A673 (cell line): ENCODE data around the gene GLO1. TPM values are rescaled to one million over a fixed set of nuclear protein-coding genes. Genes with fewer than 3 reads are reported as not detected.
A peak's percentile ranks its signal among the peaks of the same experiment; 100 is the strongest.

Experiments used
- BruUV-seq: library from RNA; stranded (reverse); fragments of 400-500 nt; replicated peaks from 2 replicates; lab custom pipeline; 2021; lab: Mats Ljungman, UMichigan
- CTCF ChIA-PET: fragments of 300-600 bp; sonication (Branson Sonifier 250); formaldehyde crosslinking; loops from one replicate; lab custom pipeline; 2022; ENCODE audit warnings: antibody characterized with exemption; lab: Charles Lee
- POLR2A ChIA-PET: fragments of 300-600 bp; sonication (Branson Sonifier 250); formaldehyde crosslinking; loops from one replicate; lab custom pipeline; 2022; ENCODE audit warnings: antibody characterized with exemption; ENCODE audit not compliant: low non-redundant PET; lab: Charles Lee
- DNase-seq: peaks from one replicate; pipeline ENCODE4 v3.0.0-alpha.2; 2015; ENCODE audit warnings: low spot score
- H3K27ac ChIP-seq: fragments of 200-600 bp; sonication (generic); 2 replicates; pipeline ENCODE4 v1.5.1; 2016; ENCODE audit warnings: mixed run types, low read depth, mild to moderate bottlenecking, mixed read lengths, antibody characterized with exemption, low read length; ENCODE audit not compliant: poor library complexity, severe bottlenecking
- H3K27me3 ChIP-seq: fragments of 200-600 bp; sonication (generic); replicated peaks from 2 replicates; pipeline ENCODE4 v1.6.1; 2017; ENCODE audit warnings: mixed run types, low read depth, mild to moderate bottlenecking, mixed read lengths, antibody characterized with exemption, low read length; ENCODE audit not compliant: insufficient read depth, poor library complexity
- H3K36me3 ChIP-seq: fragments of 200-600 bp; sonication (generic); 2 replicates; pipeline ENCODE4 v1.6.1; 2016; ENCODE audit warnings: mixed run types, mild to moderate bottlenecking, mixed read lengths, antibody characterized with exemption, low read length; ENCODE audit not compliant: insufficient read depth, poor library complexity, severe bottlenecking
- H3K4me1 ChIP-seq: fragments of 200-600 bp; sonication (generic); 2 replicates; pipeline ENCODE4 v1.6.1; 2017; ENCODE audit warnings: mixed run types, mild to moderate bottlenecking, mixed read lengths, antibody characterized with exemption, low read length; ENCODE audit not compliant: insufficient read depth, poor library complexity, severe bottlenecking
- H3K4me3 ChIP-seq: fragments of 200-600 bp; sonication (generic); 2 replicates; pipeline ENCODE4 v1.5.1; 2016; ENCODE audit warnings: low read depth, mixed run types, mild to moderate bottlenecking, mixed read lengths, low read length; ENCODE audit not compliant: poor library complexity, severe bottlenecking
- H3K9me3 ChIP-seq: fragments of 200-600 bp; sonication (generic); 2 replicates; pipeline ENCODE4 v1.6.1; 2016; ENCODE audit warnings: mixed run types, low read depth, mild to moderate bottlenecking, mixed read lengths, antibody characterized with exemption, low read length; ENCODE audit not compliant: poor library complexity, severe bottlenecking
- CTCF ChIP-seq: fragments of 300-800, 200-600 bp; sonication (generic); conservative IDR thresholded peaks from 2 replicates; pipeline ENCODE4 v1.5.1; 2017; ENCODE audit warnings: low read depth, mild to moderate bottlenecking, antibody characterized with exemption, low read length, moderate library complexity, mixed read lengths
- EZH2 ChIP-seq: fragments of 200-600 bp; sonication (generic); IDR thresholded peaks from 2 replicates; pipeline ENCODE4 v1.6.1; 2017; ENCODE audit warnings: borderline replicate concordance, low read depth, mild to moderate bottlenecking, mixed read lengths, antibody characterized with exemption, low read length; ENCODE audit not compliant: poor library complexity, severe bottlenecking
- intact Hi-C: fragments of 100-400 bp; cut with micrococcal nuclease; formaldehyde crosslinking; loops from one replicate; pipeline ENCODE4 v1.10.0; 2022; ENCODE audit not compliant: unreplicated experiment
- total RNA-seq: library from RNA; stranded (reverse); gene quantifications from 2 replicates; pipeline ENCODE4 v1.2.3, GENCODE V29; 2021

The GLO1 gene
- total RNA-seq, 1 experiment from 2014 or later: 183 TPM

- H3K27me3 ChIP-seq: peaks cover 33% of the 10 kb centered on the region
- H3K4me3 ChIP-seq: no peak overlapping the region
- POLR2A ChIA-PET: no interaction called here
- CTCF ChIA-PET: no interaction called here
- H3K9me3 ChIP-seq: no peaks in the 10 kb centered on the region
- no peak overlapping the region for H3K27ac ChIP-seq
- H3K4me1 ChIP-seq: peaks cover 13% of the 10 kb centered on the region
- H3K36me3 ChIP-seq: no peaks in the 10 kb centered on the region
- BruUV-seq: no TSS peak
- no peak for TF ChIP-seq CTCF
- no peak for TF ChIP-seq EZH2
- intact Hi-C loops: no loop called here
- DNase-seq: no peak
These were observed 13.9 kb upstream of the GLO1 start for GRCh38 chr6:38716825-38717224.

GRCh38 chr6:38715016-38715689 is 12.2 kb upstream of the GLO1 start, which contains the start of gene DNAH8:
DNAH8 (plus strand) TSS chr6:38715311; CDS start chr6:38722810, 7,499 bp downstream.
- CTCF ChIA-PET: no interaction called here
- Histone ChIP-seq H3K27me3 (peaks cover 33% of the 10 kb centered on the region), H3K27ac (no peak within 1 kb of the TSS), H3K4me1 (peaks cover 13% of the 10 kb centered on the region), H3K9me3 (no peaks in the 10 kb centered on the region), H3K36me3 (no peaks in the 10 kb centered on the region), H3K4me3 (peak within 1 kb of the TSS; percentile 29)
- POLR2A ChIA-PET: no interaction called here
- no TSS peak for BruUV-seq
- no peak for DNase-seq
- TF ChIP-seq EZH2 (peak; percentile 59), CTCF (no peak)
- intact Hi-C loops: no loop called here

- intact Hi-C loops: no loop called here
- no peaks in the 10 kb centered on the region for H3K36me3 ChIP-seq
- POLR2A ChIA-PET: no interaction called here
- CTCF ChIA-PET: no interaction called here
- no TSS peak for BruUV-seq
- TF ChIP-seq EZH2: peak; percentile 30
- no peak for TF ChIP-seq CTCF
- no peaks in the 10 kb centered on the region for H3K9me3 ChIP-seq
- H3K27ac ChIP-seq: no peak overlapping the region
- peaks cover 13% of the 10 kb centered on the region for H3K4me1 ChIP-seq
- H3K27me3 ChIP-seq: peaks cover 33% of the 10 kb centered on the region
- no peak for DNase-seq
- peak overlapping the region; percentile 29 for H3K4me3 ChIP-seq
These were observed 11.5 kb upstream of the GLO1 start for GRCh38 chr6:38714239-38715015.
